T-helper 2 cell treated with Interferon-gamma antibody and Interleukin-4, amounts not matched to agents 100 ng/mL and 5 ng/mL, for 36 hours (primary cell): ENCODE results near the gene TOMT. TPM values are rescaled to one million over a fixed set of nuclear protein-coding genes. Genes with fewer than 3 reads are reported as not detected.

Experiments
- intact Hi-C: fragments of 100-400 bp; cut with micrococcal nuclease; formaldehyde crosslinking; loops from one replicate; pipeline ENCODE4 v1.15.1; 2023
- total RNA-seq: library from RNA; stranded (reverse); gene quantifications from 2 replicates; pipeline ENCODE4 v1.2.3, GENCODE V29; 2022

TOMT gene
- total RNA-seq, 1 donor from 2014 or later = 0.14 TPM

- intact Hi-C loops = no loop called here
Observed at GRCh38 chr11:72155751-72156150, 50.0 kb downstream of the TOMT start.

GRCh38 chr11:72157131-72157530, 51.4 kb downstream of the TOMT start:
- intact Hi-C loops = no loop called here

Other genes starting within 250 kb of the TOMT start
- not detected in 2 replicates for gene DEFB131B, start 227.5 kb upstream of the TOMT start, total RNA-seq
- gene XNDC1N, start 177.3 kb upstream of the TOMT start, total RNA-seq = 19.1 and 20.5 TPM in 2 replicates
- 29.0 and 30.5 TPM in 2 replicates for gene RNF121, start 176.9 kb upstream of the TOMT start, total RNA-seq
- 15.2 and 15.7 TPM in 2 replicates for gene IL18BP, start 107.0 kb upstream of the TOMT start, total RNA-seq
- 174 and 178 TPM in 2 replicates for gene NUMA1, start 25.4 kb upstream of the TOMT start, total RNA-seq
- 6.4 and 7.5 TPM in 2 replicates for gene LRRC51, start 25.1 kb upstream of the TOMT start, total RNA-seq
- 81.2 and 84.5 TPM in 2 replicates for gene LAMTOR1, start 2.6 kb upstream of the TOMT start, total RNA-seq
- gene ANAPC15, start 6.8 kb downstream of the TOMT start, total RNA-seq = 77.9 and 78.0 TPM in 2 replicates
- gene FOLR3, start 29.8 kb downstream of the TOMT start, total RNA-seq = not detected in 2 replicates
- not detected in 2 replicates for gene FOLR1, start 86.2 kb downstream of the TOMT start, total RNA-seq
- not detected in 2 replicates for gene FOLR2, start 110.9 kb downstream of the TOMT start, total RNA-seq
- 126 TPM in 2 replicates for gene INPPL1, start 118.8 kb downstream of the TOMT start, total RNA-seq
- not detected in 2 replicates for gene PHOX2A, start 138.3 kb downstream of the TOMT start, total RNA-seq